Rectal smooth muscle tissue (tissue), 1 donor: ENCODE data around the gene NDRG4.
"Not testable (repeated sequence)": the region's sequence is repeated elsewhere in the genome, so short reads cannot be mapped to it uniquely, and the experiment has no call there.

ENCODE experiments used
- H3K27ac ChIP-seq: one replicate; pipeline ENCODE4 v1.7.0; 2013; ENCODE audit warnings: low read depth, low read length, inconsistent platforms
- H3K27me3 ChIP-seq: one replicate; pipeline ENCODE4 v1.7.0; 2013; ENCODE audit warnings: low read length; ENCODE audit not compliant: control insufficient read depth, insufficient read depth
- H3K36me3 ChIP-seq: one replicate; pipeline ENCODE4 v1.7.0; 2013; ENCODE audit warnings: low read length; ENCODE audit not compliant: control insufficient read depth, insufficient read depth
- H3K4me1 ChIP-seq: one replicate; pipeline ENCODE4 v1.7.0; 2013; ENCODE audit warnings: low read length; ENCODE audit not compliant: control insufficient read depth, insufficient read depth
- H3K4me3 ChIP-seq: one replicate; pipeline ENCODE4 v1.7.0; 2013; ENCODE audit warnings: low read length
- H3K9ac ChIP-seq: one replicate; pipeline ENCODE4 v1.7.0; 2013; ENCODE audit warnings: low read length

NDRG4 gene

GRCh38 chr16:58490065-58490464 is 9.9 kb upstream of the NDRG4 start:
- H3K9ac ChIP-seq, result no peak overlapping the region
- no peak overlapping the region for H3K27ac ChIP-seq
- no peaks in the 10 kb centered on the region for H3K27me3 ChIP-seq
- H3K36me3 ChIP-seq, result no peaks in the 10 kb centered on the region
- no peak overlapping the region for H3K4me3 ChIP-seq
- no peaks in the 10 kb centered on the region for H3K4me1 ChIP-seq

GRCh38 chr16:58490539-58490938 is 9.4 kb upstream of the NDRG4 start:
- not testable (repeated sequence) for H3K27ac ChIP-seq, H3K27me3 ChIP-seq, H3K9ac ChIP-seq, H3K4me3 ChIP-seq, H3K36me3 ChIP-seq, H3K4me1 ChIP-seq

GRCh38 chr16:58492066-58492465 is 7.9 kb upstream of the NDRG4 start:
- Histone ChIP-seq H3K4me3 (no peak overlapping the region), H3K9ac (no peak overlapping the region), H3K27ac (no peak overlapping the region), H3K36me3 (no peaks in the 10 kb centered on the region), H3K4me1 (no peaks in the 10 kb centered on the region), H3K27me3 (no peaks in the 10 kb centered on the region)

- Histone ChIP-seq H3K9ac (no peak overlapping the region), H3K4me3 (no peak overlapping the region), H3K4me1 (no peaks in the 10 kb centered on the region), H3K36me3 (no peaks in the 10 kb centered on the region), H3K27ac (no peak overlapping the region), H3K27me3 (no peaks in the 10 kb centered on the region)
Measured at GRCh38 chr16:58492735-58493134, 7.2 kb upstream of the NDRG4 start.

- Histone ChIP-seq H3K4me3 (no peak overlapping the region), H3K36me3 (no peaks in the 10 kb centered on the region), H3K4me1 (no peaks in the 10 kb centered on the region), H3K9ac (no peak overlapping the region), H3K27me3 (peaks cover under 1% of the 10 kb centered on the region), H3K27ac (no peak overlapping the region)
Measured at GRCh38 chr16:58493756-58494431, 6.0 kb upstream of the NDRG4 start.

- Histone ChIP-seq H3K4me1 (no peaks in the 10 kb centered on the region), H3K9ac (no peak overlapping the region), H3K27me3 (peaks cover 8% of the 10 kb centered on the region), H3K36me3 (no peaks in the 10 kb centered on the region), H3K4me3 (no peak overlapping the region), H3K27ac (peak overlapping the region; percentile 37)
Measured at GRCh38 chr16:58494981-58495520, 4.9 kb upstream of the NDRG4 start.

- Histone ChIP-seq H3K4me1 (no peaks in the 10 kb centered on the region), H3K36me3 (no peaks in the 10 kb centered on the region), H3K27ac (peak overlapping the region; percentile 37), H3K9ac (no peak overlapping the region), H3K4me3 (no peak overlapping the region), H3K27me3 (peaks cover 14% of the 10 kb centered on the region)
Measured at GRCh38 chr16:58495521-58496331, 4.2 kb upstream of the NDRG4 start.

GRCh38 chr16:58497468-58497867 is 2.5 kb upstream of the NDRG4 start:
- Histone ChIP-seq H3K27ac (no peak overlapping the region), H3K27me3 (peaks cover 27% of the 10 kb centered on the region), H3K36me3 (no peaks in the 10 kb centered on the region), H3K4me3 (no peak overlapping the region), H3K9ac (no peak overlapping the region), H3K4me1 (peaks cover 5% of the 10 kb centered on the region)

GRCh38 chr16:58497935-58498334 is 2.0 kb upstream of the NDRG4 start:
- Histone ChIP-seq H3K4me1 (peaks cover 5% of the 10 kb centered on the region), H3K4me3 (no peak overlapping the region), H3K27ac (no peak overlapping the region), H3K36me3 (no peaks in the 10 kb centered on the region), H3K27me3 (peaks cover 29% of the 10 kb centered on the region), H3K9ac (no peak overlapping the region)

GRCh38 chr16:58498341-58499091 is 1.4 kb upstream of the NDRG4 start:
- no peak overlapping the region for H3K4me3 ChIP-seq
- H3K4me1 ChIP-seq, result peaks cover 5% of the 10 kb centered on the region
- H3K27ac ChIP-seq, result no peak overlapping the region
- no peaks in the 10 kb centered on the region for H3K36me3 ChIP-seq
- peaks cover 29% of the 10 kb centered on the region for H3K27me3 ChIP-seq
- no peak overlapping the region for H3K9ac ChIP-seq

GRCh38 chr16:58499092-58499511 is 841 bp upstream of the NDRG4 start:
- H3K36me3 ChIP-seq, result no peaks in the 10 kb centered on the region
- H3K27ac ChIP-seq, result no peak overlapping the region
- no peak overlapping the region for H3K4me3 ChIP-seq
- peaks cover 5% of the 10 kb centered on the region for H3K4me1 ChIP-seq
- peaks cover 29% of the 10 kb centered on the region for H3K27me3 ChIP-seq
- H3K9ac ChIP-seq, result no peak overlapping the region
